Measurements from ENCODE around the gene EHBP1. TPM values are rescaled to one million over a fixed set of nuclear protein-coding genes. Genes with fewer than 3 reads are reported as not detected.

Gene EHBP1
- total and polyA plus RNA-seq, 2 experiments from 2014 or later: 11.7 to 30.8 TPM

- Histone ChIP-seq H3K9me3 (ENCODE audit: low read depth) (no peaks in the 10 kb centered on the region), H3K4me1 (ENCODE audit: low read depth) (peaks cover 8% of the 10 kb centered on the region), H3K36me3 (no peaks in the 10 kb centered on the region), H3K27ac (no peak overlapping the region), H3K27me3 (no peaks in the 10 kb centered on the region), H3K4me3 (no peak overlapping the region)
- DNase-seq (ENCODE audit: low read depth in 1 of 2, low spot score in 1 of 2): no peak
- TF ChIP-seq, protein P1, sequence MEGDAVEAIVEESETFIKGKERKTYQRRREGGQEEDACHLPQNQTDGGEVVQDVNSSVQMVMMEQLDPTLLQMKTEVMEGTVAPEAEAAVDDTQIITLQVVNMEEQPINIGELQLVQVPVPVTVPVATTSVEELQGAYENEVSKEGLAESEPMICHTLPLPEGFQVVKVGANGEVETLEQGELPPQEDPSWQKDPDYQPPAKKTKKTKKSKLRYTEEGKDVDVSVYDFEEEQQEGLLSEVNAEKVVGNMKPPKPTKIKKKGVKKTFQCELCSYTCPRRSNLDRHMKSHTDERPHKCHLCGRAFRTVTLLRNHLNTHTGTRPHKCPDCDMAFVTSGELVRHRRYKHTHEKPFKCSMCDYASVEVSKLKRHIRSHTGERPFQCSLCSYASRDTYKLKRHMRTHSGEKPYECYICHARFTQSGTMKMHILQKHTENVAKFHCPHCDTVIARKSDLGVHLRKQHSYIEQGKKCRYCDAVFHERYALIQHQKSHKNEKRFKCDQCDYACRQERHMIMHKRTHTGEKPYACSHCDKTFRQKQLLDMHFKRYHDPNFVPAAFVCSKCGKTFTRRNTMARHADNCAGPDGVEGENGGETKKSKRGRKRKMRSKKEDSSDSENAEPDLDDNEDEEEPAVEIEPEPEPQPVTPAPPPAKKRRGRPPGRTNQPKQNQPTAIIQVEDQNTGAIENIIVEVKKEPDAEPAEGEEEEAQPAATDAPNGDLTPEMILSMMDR (IDR thresholded peaks at IDR 0.05; ENCODE audit: low read depth, low read length): no peak
Measured at GRCh38 chr2:62733546-62733945, 28.0 kb downstream of the EHBP1 start.

DNA sequence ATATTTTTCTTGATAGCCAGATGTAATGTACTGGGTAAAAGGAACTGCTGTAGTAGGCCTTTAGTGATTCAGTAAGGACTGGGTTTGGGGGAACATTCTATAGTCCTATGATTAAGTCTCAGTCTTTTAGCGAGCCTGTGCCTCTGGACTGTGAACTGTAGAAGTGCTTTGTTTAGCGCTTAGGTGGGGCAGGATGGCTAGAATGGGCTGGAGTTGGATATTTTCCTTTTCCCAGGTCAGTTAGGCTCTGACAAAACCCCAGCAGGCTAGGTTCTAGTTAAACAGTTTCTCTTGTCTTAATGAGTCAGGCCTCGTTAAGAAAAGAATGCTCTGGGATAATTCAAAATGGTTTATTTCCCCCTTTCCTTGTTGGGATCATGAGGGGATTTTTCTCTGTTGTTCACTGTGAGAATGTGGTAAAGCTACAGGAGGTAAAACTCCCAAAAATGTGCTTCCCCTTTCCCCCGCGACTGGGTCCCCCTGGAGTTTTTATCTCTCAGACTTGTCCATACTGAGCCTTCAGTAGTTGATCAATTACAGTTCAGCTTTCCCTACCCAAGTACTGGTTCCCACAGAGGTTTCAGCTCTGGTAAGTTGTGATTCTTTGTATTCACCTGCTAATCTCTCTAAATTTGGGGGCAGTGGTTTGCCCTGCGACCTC, 31.5 kb downstream of the EHBP1 start:
- no peaks in the 10 kb centered on the region for H3K27me3 ChIP-seq
- no peaks in the 10 kb centered on the region for H3K36me3 ChIP-seq
- no peak overlapping the region for H3K4me3 ChIP-seq
- H3K27ac ChIP-seq: peak overlapping the region; percentile 60
- peaks cover 8% of the 10 kb centered on the region for H3K4me1 ChIP-seq (ENCODE audit: low read depth)
- no peak for DNase-seq (ENCODE audit: low read depth in 1 of 2, low spot score in 1 of 2)
- no peaks in the 10 kb centered on the region for H3K9me3 ChIP-seq (ENCODE audit: low read depth)
- TF ChIP-seq, protein P1 (IDR thresholded peaks at IDR 0.05; ENCODE audit: low read depth, low read length): no peak

GRCh38 chr2:62738981-62739936, 33.7 kb downstream of the EHBP1 start:
- Histone ChIP-seq H3K27ac (no peak overlapping the region), H3K36me3 (no peaks in the 10 kb centered on the region), H3K9me3 (ENCODE audit: low read depth) (no peaks in the 10 kb centered on the region), H3K4me3 (no peak overlapping the region), H3K4me1 (ENCODE audit: low read depth) (peaks cover 8% of the 10 kb centered on the region), H3K27me3 (no peaks in the 10 kb centered on the region)
- TF ChIP-seq, protein P1 (IDR thresholded peaks at IDR 0.05; ENCODE audit: low read depth, low read length): no peak
- DNase-seq (ENCODE audit: low read depth in 1 of 2, low spot score in 1 of 2): peak in 1 of 2 donors; percentile 44

GRCh38 chr2:62740221-62740620, 34.7 kb downstream of the EHBP1 start:
- TF ChIP-seq, protein P1 (IDR thresholded peaks at IDR 0.05; ENCODE audit: low read depth, low read length): no peak
- DNase-seq (ENCODE audit: low read depth in 1 of 2, low spot score in 1 of 2): no peak
- H3K27me3 ChIP-seq: no peaks in the 10 kb centered on the region
- peaks cover 8% of the 10 kb centered on the region for H3K4me1 ChIP-seq (ENCODE audit: low read depth)
- no peak overlapping the region for H3K4me3 ChIP-seq
- no peaks in the 10 kb centered on the region for H3K36me3 ChIP-seq
- no peaks in the 10 kb centered on the region for H3K9me3 ChIP-seq (ENCODE audit: low read depth)
- H3K27ac ChIP-seq: no peak overlapping the region

- no peak for DNase-seq (ENCODE audit: low read depth in 1 of 2, low spot score in 1 of 2)
- no peaks in the 10 kb centered on the region for H3K36me3 ChIP-seq
- no peaks in the 10 kb centered on the region for H3K9me3 ChIP-seq (ENCODE audit: low read depth)
- no peak overlapping the region for H3K4me3 ChIP-seq
- no peaks in the 10 kb centered on the region for H3K27me3 ChIP-seq
- no peak overlapping the region for H3K27ac ChIP-seq
- peaks cover 8% of the 10 kb centered on the region for H3K4me1 ChIP-seq (ENCODE audit: low read depth)
- TF ChIP-seq, protein P1 (IDR thresholded peaks at IDR 0.05; ENCODE audit: low read depth, low read length): no peak
Measured at GRCh38 chr2:62741127-62741526, 35.6 kb downstream of the EHBP1 start.
